ENCODE data around the gene RNF113A. TPM values are rescaled to one million over a fixed set of nuclear protein-coding genes. Genes with fewer than 3 reads are reported as not detected.
"Not testable (repeated sequence)": the region's sequence is repeated elsewhere in the genome, so short reads cannot be mapped to it uniquely, and the experiment has no call there.

Gene RNF113A
- total and polyA plus RNA-seq, 11 donors: 8.0 to 12.9 (median 10.1) TPM

- Histone ChIP-seq H3K4me3 (no peak overlapping the region), H3K9me3 (no peaks in the 10 kb centered on the region), H3K4me1 (no peaks in the 10 kb centered on the region), H3K36me3 (no peaks in the 10 kb centered on the region), H3K27me3 (no peaks in the 10 kb centered on the region), H3K27ac (no peak overlapping the region)
- intact Hi-C loops (cut with DNase I): no loop called here
- DNase-seq (no peak), ATAC-seq (no peak)
- WGBS, 4 donors: 83 to 88% (median 87%) methylated on average over 5 of the region's 5 CpGs
- TF ChIP-seq POLR2A (IDR thresholded peaks at IDR 0.05) (no peak), CTCF (IDR thresholded peaks at IDR 0.05) (no peak)
Observed at GRCh38 chrX:119916310-119916709, 44.8 kb upstream of the RNF113A start.

DNA sequence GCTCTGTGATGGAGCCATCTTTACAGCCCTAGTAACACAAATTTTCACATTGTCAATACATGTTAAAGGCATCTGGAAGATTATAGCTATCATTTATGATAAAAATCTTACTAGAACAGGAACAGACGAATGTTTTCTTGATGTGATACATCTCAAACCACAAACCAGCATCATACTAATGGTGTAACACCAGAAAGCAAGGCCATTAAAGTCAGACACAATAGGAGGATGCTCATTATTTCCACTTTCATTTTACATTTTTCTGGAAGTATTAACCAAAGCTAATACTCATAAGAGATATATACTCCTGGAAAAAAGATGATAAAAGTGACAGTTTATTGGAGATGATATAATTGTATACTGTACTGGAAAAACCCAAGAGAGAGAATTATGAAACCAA, 29.4 kb upstream of the RNF113A start:
- TF ChIP-seq CTCF (IDR thresholded peaks at IDR 0.05) (no peak), POLR2A (IDR thresholded peaks at IDR 0.05) (no peak)
- 49 to 74% (median 60%) methylated on average over 1 of the region's 1 CpG for WGBS, 4 donors
- intact Hi-C loops (cut with DNase I): no loop called here

DNA sequence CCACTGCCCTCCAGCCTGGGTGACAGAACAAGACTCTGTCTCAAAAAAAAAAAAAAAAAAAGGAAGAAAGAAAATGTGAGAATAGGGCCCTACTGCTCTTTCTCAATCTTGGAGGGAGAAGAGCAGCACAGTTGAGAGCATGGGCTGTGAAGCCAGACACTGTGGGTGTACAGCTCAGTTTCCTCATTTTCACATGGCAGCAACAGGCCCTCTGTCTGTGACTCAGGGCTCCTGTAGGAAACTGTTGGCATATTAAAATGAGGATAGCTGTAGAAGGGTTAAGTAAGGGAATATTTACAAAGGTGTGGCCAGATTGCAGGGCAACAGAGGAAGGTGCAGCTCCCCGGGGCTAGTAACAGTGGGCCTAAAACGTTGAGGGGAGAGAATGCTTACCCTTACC, 27.6 kb upstream of the RNF113A start:
- ATAC-seq (no peak), DNase-seq (no peak)
- TF ChIP-seq POLR2A (IDR thresholded peaks at IDR 0.05): no peak
- no peak for TF ChIP-seq CTCF (IDR thresholded peaks at IDR 0.05)
- H3K27ac ChIP-seq: no peak overlapping the region
- intact Hi-C loops (cut with DNase I): no loop called here
- no peak overlapping the region for H3K4me3 ChIP-seq
- H3K36me3 ChIP-seq: no peaks in the 10 kb centered on the region
- H3K4me1 ChIP-seq: no peaks in the 10 kb centered on the region
- no peaks in the 10 kb centered on the region for H3K9me3 ChIP-seq
- 24 to 40% (median 26%) methylated on average over 2 of the region's 2 CpGs for WGBS, 4 donors
- H3K27me3 ChIP-seq: no peaks in the 10 kb centered on the region

More for the DNA sequence above, 29.4 kb upstream of the RNF113A start:
- no peaks in the 10 kb centered on the region for H3K36me3 ChIP-seq
- no peaks in the 10 kb centered on the region for H3K27me3 ChIP-seq
- H3K4me3 ChIP-seq: no peak overlapping the region
- no peaks in the 10 kb centered on the region for H3K4me1 ChIP-seq
- DNase-seq (no peak), ATAC-seq (no peak)
- no peak overlapping the region for H3K27ac ChIP-seq
- H3K9me3 ChIP-seq: no peaks in the 10 kb centered on the region

DNA sequence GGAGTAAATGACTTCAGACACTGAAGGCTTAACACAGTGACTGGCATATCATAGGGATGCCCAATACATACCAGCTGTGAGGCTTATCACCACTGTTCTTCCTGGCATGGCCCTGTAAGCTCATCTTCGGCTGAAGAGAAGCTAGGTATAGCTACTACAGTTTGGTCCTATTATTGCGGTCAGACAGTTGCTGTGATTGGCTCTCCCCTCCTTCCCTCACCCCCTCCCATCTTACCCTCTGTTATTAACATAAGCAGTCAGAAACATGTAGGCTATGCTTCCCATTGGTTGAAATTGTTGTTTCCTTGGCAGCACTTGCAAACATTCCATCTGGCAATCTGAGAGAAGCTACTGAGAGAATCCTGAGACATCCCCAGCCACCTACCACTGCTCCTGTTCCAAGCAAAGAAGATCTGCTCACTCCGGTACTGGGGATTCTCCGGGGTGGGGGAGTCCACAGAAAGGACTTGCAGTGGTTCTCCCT, 24.4 kb upstream of the RNF113A start, which contains the start of gene AKAP14:
Gene AKAP14, plus strand, starts transcription at position 51 of the 484 bp plus-strand sequence. CDS start 7,331 bp downstream, outside the sequence.
- DNase-seq (no peak), ATAC-seq (no peak)
- no peaks in the 10 kb centered on the region for H3K36me3 ChIP-seq
- no peak for TF ChIP-seq POLR2A (IDR thresholded peaks at IDR 0.05)
- TF ChIP-seq CTCF (IDR thresholded peaks at IDR 0.05): no peak
- H3K27ac ChIP-seq: no peak within 1 kb of the TSS
- 35 to 63% (median 47%) methylated on average over 2 to 4 of the region's 4 CpGs for WGBS, 4 donors
- intact Hi-C loops (cut with DNase I): no loop called here
- H3K4me1 ChIP-seq: no peaks in the 10 kb centered on the region
- H3K4me3 ChIP-seq: no peak within 1 kb of the TSS
- no peaks in the 10 kb centered on the region for H3K9me3 ChIP-seq
- no peaks in the 10 kb centered on the region for H3K27me3 ChIP-seq

DNA sequence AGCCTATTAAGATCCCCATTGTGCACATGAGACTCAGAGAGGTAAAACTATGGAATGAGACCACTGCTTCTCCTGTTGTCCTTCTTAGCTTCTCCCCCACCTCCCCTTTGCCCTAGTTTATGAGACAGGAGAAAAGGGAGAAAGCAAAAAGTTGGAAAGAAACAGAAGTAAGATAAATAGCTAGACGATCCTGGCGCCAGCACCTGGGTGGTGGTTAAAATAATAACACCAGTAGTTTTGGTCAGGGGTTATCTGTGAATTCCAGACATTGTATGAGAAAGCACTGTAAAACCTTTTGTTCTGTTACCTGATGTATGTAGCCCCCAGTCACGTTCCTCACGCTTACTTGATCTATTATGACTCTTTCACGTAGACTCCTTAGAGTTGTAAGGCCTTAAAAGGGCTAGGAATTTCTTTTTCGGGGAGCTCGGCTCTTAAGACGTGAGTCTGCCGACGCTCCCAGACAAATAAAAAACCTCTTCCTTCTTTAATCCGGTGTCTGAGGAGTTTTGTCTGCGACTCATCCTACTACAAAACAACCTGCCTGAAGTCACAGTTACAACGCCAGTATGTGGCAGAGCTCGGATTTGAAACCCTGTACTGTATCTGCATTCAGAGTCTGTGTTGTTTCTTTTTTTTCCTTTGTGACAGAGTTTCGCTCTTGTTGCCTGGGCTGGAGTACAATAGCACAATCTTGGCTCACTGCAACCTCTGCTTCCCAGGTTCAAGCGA, 20.6 kb upstream of the RNF113A start:
- intact Hi-C loops (cut with DNase I); H3K27ac ChIP-seq; H3K4me1 ChIP-seq; ATAC-seq; H3K36me3 ChIP-seq; DNase-seq; H3K27me3 ChIP-seq; H3K4me3 ChIP-seq; H3K9me3 ChIP-seq: not testable (repeated sequence)
- 77 to 80% (median 79%) methylated on average over 16 of the region's 16 CpGs for WGBS, 4 donors

DNA sequence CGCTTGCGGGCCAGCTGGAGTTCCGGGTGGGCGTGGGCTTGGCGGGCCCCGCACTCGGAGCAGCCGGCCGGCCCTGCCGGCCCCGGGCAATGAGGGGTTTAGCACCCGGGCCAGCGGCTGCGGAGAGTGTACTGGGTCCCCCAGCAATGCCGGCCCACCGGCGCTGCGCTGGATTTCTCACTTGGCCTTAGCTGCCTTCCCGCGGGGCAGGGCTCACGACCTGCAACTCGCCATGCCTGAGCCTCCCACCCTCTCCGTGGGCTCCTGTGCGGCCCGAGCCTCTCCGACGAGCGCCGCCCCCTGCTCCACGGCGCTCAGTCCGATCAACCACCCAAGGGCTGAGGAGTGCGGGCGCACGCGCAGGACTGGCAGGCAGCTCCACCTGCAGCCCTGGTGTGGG, 19.1 kb upstream of the RNF113A start:
- H3K27me3 ChIP-seq; H3K4me3 ChIP-seq; H3K9me3 ChIP-seq; H3K27ac ChIP-seq; H3K36me3 ChIP-seq; ATAC-seq; DNase-seq; H3K4me1 ChIP-seq; intact Hi-C loops (cut with DNase I): not testable (repeated sequence)
- WGBS, 4 donors: 74 to 82% (median 80%) methylated on average over 23 to 32 of the region's 36 CpGs

Data from heart left ventricle (tissue), 16 donors.